Lung microvascular endothelial cell (primary cell): Measurements from ENCODE around the gene EXPH5. TPM values are rescaled to one million over a fixed set of nuclear protein-coding genes. Genes with fewer than 3 reads are reported as not detected.

Experiments
- DNase-seq, 2 donors: peaks; one replicate each; pipeline versions ENCODE4 v3.0.0 to v3.0.0-alpha.2; 2010; ENCODE audit warnings: low read depth in 2 of 2
- total RNA-seq: library from RNA; depleted of rRNA; stranded (reverse); fragments of >200 nt; gene quantifications from 2 replicates; pipeline ENCODE4 v1.2.1, GENCODE V29; 2014

Gene EXPH5
- total RNA-seq, 1 donor from 2014 or later = under 0.01 TPM

DNA sequence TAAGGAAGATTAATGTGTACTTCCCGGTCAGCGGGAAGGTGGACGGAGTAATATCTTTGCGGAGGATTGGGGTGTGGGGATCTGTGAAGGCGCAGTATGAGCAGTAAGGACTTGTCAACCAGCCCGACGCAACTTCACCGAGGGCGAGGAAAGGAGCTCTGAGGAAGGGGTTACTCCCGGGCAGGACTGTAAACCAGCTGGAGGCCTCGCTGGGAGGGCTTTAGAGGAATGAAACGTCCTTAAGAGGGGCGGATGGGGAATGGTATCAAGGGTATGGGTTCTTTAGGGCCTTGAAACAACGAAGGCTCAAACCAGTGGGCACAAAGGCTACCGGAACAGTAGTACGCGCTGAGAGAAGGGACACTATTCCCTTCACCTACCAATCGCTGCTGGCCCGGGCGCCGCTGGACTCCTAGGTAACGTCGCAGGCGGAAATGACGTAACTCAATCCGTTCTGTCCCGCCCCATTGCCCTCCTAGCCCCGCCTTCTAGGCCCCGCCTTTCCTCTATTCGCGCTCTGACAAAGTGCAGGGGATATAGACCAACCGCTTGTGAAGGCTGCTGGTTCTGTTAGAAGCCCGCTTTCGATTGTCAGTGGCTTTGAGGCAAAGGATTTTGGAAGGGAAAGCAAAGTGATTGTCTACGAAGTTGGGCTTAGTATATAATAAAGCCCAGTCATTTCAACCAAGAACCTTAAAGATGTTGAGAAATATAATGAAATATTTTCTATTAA, 126.3 kb downstream of the EXPH5 start, which contains the start of gene C11orf65:
TSS of gene C11orf65 (minus strand) at position 439 of the 733 bp plus-strand sequence. CDS start 5,970 bp downstream, outside the sequence.
- DNase-seq = peak; percentile 98 to 99

DNA sequence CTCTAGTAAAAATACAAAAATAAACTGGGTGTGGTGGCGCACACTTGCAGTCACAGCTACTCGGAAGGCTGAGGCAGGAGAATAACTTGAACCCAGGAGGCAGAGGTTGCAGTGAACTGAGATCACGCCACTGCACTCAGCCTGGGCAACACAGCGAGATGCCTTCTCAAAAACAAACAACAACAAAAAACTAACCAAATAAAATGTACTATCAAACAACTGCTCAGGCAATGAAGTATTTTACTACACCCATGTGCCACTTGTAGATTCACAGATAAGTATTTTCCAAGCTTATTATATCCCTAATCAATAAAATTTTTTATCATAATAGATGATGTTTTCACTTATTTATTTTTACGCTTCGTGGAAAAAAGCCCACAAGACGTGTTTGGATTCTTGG, 127.2 kb downstream of the EXPH5 start:
- peak in 1 of 2 donors; percentile 1 for DNase-seq

Other genes with a start within 250 kb of the EXPH5 start
- gene C11orf65, start 126.2 kb downstream of the EXPH5 start, total RNA-seq = under 0.01 TPM in 2 replicates
- 8.7 and 10.2 TPM in 2 replicates for gene POGLUT3, start 95.4 kb downstream of the EXPH5 start, total RNA-seq
- 32.1 and 34.9 TPM in 2 replicates for gene DDX10, start 71.3 kb upstream of the EXPH5 start, total RNA-seq